CD4-positive, CD25-positive, alpha-beta regulatory T cell (primary cell): Measurements from ENCODE around the gene ATP2B3. TPM values are rescaled to one million over a fixed set of nuclear protein-coding genes. Genes with fewer than 3 reads are reported as not detected.
A peak's percentile ranks its signal among the peaks of the same experiment; 100 is the strongest.

Experiments used
- ATAC-seq, 2 donors: fragments of 150-1000 bp; cut with Tn5 transposase; one replicate each; pipeline ENCODE4 v1.10.0; 2021; ENCODE audit warnings: low read depth in 2 of 2, moderate number of reproducible peaks in 2 of 2, moderate library complexity in 1 of 2
- DNase-seq, 3 donors: peaks; one replicate each; pipeline versions ENCODE4 v3.0.0 to v3.0.0-alpha.2; 2012 to 2022; ENCODE audit warnings: mixed read lengths in 1 of 3
- H3K27ac ChIP-seq: one replicate; pipeline ENCODE4 v1.7.0; 2013; ENCODE audit warnings: mild to moderate bottlenecking, low read length; ENCODE audit not compliant: insufficient read depth, poor library complexity, severe bottlenecking
- H3K27me3 ChIP-seq: one replicate; pipeline ENCODE4 v1.7.0; 2013; ENCODE audit warnings: low read length; ENCODE audit not compliant: control insufficient read depth, insufficient read depth
- H3K36me3 ChIP-seq: one replicate; pipeline ENCODE4 v1.7.0; 2013; ENCODE audit warnings: mild to moderate bottlenecking, low read length, moderate library complexity; ENCODE audit not compliant: control insufficient read depth, insufficient read depth
- H3K4me1 ChIP-seq: 2 replicates; pipeline ENCODE4 v1.7.0; 2013; ENCODE audit warnings: mild to moderate bottlenecking, low read length; ENCODE audit not compliant: insufficient read depth, control insufficient read depth, poor library complexity, severe bottlenecking
- H3K4me3 ChIP-seq: one replicate; pipeline ENCODE4 v1.7.0; 2013; ENCODE audit warnings: low read depth, mild to moderate bottlenecking, low read length, moderate library complexity
- H3K9me3 ChIP-seq, 2 experiments: 1 replicate in 1 of 2; 2 replicates in 1 of 2; pipeline ENCODE4 v1.7.0; 2013; ENCODE audit warnings: low read length in 2 of 2, mild to moderate bottlenecking in 1 of 2, moderate library complexity in 1 of 2; ENCODE audit not compliant: control insufficient read depth in 2 of 2
- H3K27ac Mint-ChIP-seq, 3 donors: one replicate each; pipeline ENCODE4 v1.8.0; 2020 to 2022; ENCODE audit warnings: mild to moderate bottlenecking in 3 of 3, mixed read lengths in 3 of 3, moderate library complexity in 2 of 3
- H3K27me3 Mint-ChIP-seq: one replicate; pipeline ENCODE4 v1.8.0; 2022; ENCODE audit warnings: mild to moderate bottlenecking, mixed read lengths
- H3K36me3 Mint-ChIP-seq: one replicate; pipeline ENCODE4 v1.8.0; 2020; ENCODE audit warnings: mixed read lengths
- H3K4me1 Mint-ChIP-seq, 4 donors: one replicate each; pipeline ENCODE4 v1.8.0; 2020 to 2022; ENCODE audit warnings: mixed read lengths in 4 of 4, mild to moderate bottlenecking in 1 of 4
- H3K4me3 Mint-ChIP-seq, 4 donors: one replicate each; pipeline ENCODE4 v1.8.0; 2020 to 2022; ENCODE audit warnings: mild to moderate bottlenecking in 4 of 4, mixed read lengths in 4 of 4, moderate library complexity in 3 of 4
- H3K9me3 Mint-ChIP-seq, 7 donors: one replicate each; pipeline ENCODE4 v1.8.0; 2020 to 2022; ENCODE audit warnings: mixed read lengths in 7 of 7, mild to moderate bottlenecking in 3 of 7, moderate library complexity in 2 of 7
- polyA plus RNA-seq, 4 donors: library from polyadenylated mRNA; unstranded; fragments of 300-500 nt; fragmentation: Illumina TruSeq; gene quantifications; one replicate each; pipeline ENCODE4 v1.2.3, GENCODE V29; 2021
- total RNA-seq: library from RNA; stranded (reverse); gene quantifications from one replicate; pipeline ENCODE4 v1.2.3, GENCODE V29; 2022

Gene ATP2B3
- total and polyA plus RNA-seq, 5 donors from 2014 or later: not detected

DNA sequence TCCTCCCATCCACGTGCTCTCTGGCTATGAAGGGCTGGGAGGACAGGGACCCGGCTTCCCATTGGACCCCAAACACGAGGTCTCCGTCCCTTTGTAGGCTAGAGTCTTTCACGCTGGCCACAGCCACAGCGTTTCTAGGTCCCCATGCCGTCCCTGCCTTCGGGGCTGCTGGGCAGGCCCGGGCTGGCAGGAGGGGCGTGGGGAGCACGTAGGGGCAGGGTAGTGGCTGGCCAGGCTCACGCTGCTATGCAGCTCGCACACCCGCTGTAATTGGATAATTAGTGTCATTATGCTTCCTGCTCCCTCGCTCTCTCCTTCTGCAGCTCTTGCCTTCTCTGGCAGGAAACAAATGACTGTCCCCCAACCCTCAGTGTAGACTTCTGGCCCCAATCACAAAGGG, 9.8 kb downstream of the ATP2B3 start:
- no peaks in the 10 kb centered on the region for H3K4me1 Mint-ChIP-seq
- no peak for ATAC-seq
- H3K27me3 ChIP-seq: no peaks in the 10 kb centered on the region
- no peaks in the 10 kb centered on the region for H3K9me3 ChIP-seq
- H3K27me3 Mint-ChIP-seq: no peaks in the 10 kb centered on the region
- H3K4me1 ChIP-seq: no peaks in the 10 kb centered on the region
- no peaks in the 10 kb centered on the region for H3K36me3 Mint-ChIP-seq
- H3K36me3 ChIP-seq: no peaks in the 10 kb centered on the region
- H3K9me3 Mint-ChIP-seq: no peaks in the 10 kb centered on the region
- H3K27ac ChIP-seq: no peak overlapping the region
- no peak for DNase-seq
- H3K27ac Mint-ChIP-seq: no peak overlapping the region
- H3K4me3 Mint-ChIP-seq: no peak overlapping the region
- no peak overlapping the region for H3K4me3 ChIP-seq

DNA sequence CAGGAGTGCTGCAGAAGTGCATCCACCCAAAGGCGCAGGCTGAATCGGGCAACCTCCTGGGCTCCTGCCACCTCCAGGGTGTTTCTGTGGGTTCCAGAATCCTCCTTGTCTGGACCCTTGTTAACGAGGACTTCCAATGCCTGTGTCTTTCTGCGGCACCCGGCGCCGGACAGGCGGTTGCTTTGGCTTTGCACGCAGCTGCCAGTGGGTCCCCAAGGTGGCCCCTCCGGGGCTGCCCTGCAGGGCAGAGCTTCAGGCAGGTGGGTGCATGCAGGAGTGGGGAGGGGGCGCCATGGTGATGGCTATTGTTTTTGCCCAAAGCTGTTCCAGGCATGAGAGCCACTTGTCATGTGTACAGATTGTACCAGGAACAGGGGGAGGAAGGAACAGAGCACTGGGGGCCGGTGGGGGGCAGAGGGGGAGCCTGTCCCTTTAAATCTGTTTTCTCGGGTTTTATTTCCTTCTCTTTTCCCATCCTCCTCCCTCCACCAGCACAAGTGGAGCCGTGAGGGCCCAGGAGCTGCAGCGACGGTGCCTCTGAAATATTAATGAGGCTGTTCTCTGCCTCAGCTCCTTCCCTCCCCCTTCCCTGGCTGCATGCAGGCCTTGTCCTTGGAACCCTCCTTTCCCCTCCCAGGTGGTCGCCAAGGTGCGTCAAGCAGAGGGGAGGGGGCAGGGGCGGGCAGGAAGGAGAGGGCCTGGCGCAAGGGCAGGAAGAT, 13.1 kb downstream of the ATP2B3 start:
- H3K9me3 ChIP-seq: no peaks in the 10 kb centered on the region
- no peak for ATAC-seq
- no peak overlapping the region for H3K27ac Mint-ChIP-seq
- H3K9me3 Mint-ChIP-seq: no peaks in the 10 kb centered on the region
- H3K36me3 ChIP-seq: no peaks in the 10 kb centered on the region
- DNase-seq: no peak
- no peaks in the 10 kb centered on the region for H3K27me3 Mint-ChIP-seq
- H3K27ac ChIP-seq: no peak overlapping the region
- no peak overlapping the region for H3K4me3 Mint-ChIP-seq
- H3K4me1 Mint-ChIP-seq: no peaks in the 10 kb centered on the region
- H3K27me3 ChIP-seq: no peaks in the 10 kb centered on the region
- no peak overlapping the region for H3K4me3 ChIP-seq
- H3K36me3 Mint-ChIP-seq: no peaks in the 10 kb centered on the region
- no peaks in the 10 kb centered on the region for H3K4me1 ChIP-seq

DNA sequence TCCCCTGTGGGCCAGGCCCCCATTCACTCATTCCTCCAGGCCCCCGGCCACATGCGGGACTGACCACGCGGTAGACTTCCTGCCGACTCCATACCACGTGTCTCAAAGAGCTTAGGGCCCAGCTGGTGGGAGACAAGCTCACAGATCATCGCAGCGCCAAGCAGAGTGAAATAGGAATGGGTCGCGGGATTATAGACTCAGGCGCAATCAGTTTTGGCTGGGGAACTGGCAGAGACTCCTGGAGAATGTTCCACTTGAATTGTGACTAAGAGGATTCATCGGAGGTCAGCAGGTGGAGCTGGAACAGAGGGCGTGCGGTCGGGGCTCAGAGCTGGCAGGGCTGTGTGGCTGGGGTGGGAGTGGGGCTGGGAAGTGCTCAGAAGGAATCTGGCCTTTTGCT, 15.6 kb downstream of the ATP2B3 start:
- Mint-ChIP-seq H3K27ac (no peak overlapping the region), H3K27me3 (no peaks in the 10 kb centered on the region), H3K9me3 (peaks cover 0 to 2% (median 0%) of the 10 kb centered on the region in 7 donors), H3K4me1 (no peaks in the 10 kb centered on the region), H3K36me3 (no peaks in the 10 kb centered on the region), H3K4me3 (no peak overlapping the region)
- Histone ChIP-seq H3K27ac (no peak overlapping the region), H3K36me3 (no peaks in the 10 kb centered on the region), H3K4me1 (no peaks in the 10 kb centered on the region), H3K9me3 (no peaks in the 10 kb centered on the region), H3K27me3 (no peaks in the 10 kb centered on the region), H3K4me3 (no peak overlapping the region)
- ATAC-seq: no peak
- DNase-seq: no peak

DNA sequence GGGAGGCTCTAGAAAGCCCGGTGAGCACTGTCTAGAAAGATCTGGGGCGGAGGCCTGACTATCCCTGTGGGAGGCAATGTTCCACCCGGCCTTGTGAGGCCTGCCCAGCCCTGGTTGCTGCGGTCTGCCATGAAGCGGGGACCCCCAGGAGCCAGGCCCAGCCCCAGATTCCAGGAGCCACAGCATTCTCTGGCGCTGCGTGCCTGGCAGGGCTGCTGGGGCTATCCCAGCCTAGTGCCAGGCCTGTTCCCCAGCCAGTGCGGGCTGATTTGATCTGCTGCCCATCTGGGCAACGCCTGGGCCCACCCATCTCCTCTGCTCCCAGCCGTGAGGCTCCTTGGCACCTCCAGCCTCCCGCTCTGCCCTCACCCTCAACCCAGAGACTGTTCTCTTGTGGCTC, 19.6 kb downstream of the ATP2B3 start:
- Mint-ChIP-seq H3K27ac (no peak overlapping the region), H3K9me3 (peaks cover 0 to 2% (median 0%) of the 10 kb centered on the region in 7 donors), H3K4me3 (no peak overlapping the region), H3K27me3 (no peaks in the 10 kb centered on the region), H3K4me1 (no peaks in the 10 kb centered on the region), H3K36me3 (no peaks in the 10 kb centered on the region)
- DNase-seq (no peak), ATAC-seq (no peak)
- H3K4me1 ChIP-seq: no peaks in the 10 kb centered on the region
- H3K36me3 ChIP-seq: no peaks in the 10 kb centered on the region
- H3K4me3 ChIP-seq: no peak overlapping the region
- no peaks in the 10 kb centered on the region for H3K9me3 ChIP-seq
- no peaks in the 10 kb centered on the region for H3K27me3 ChIP-seq
- no peak overlapping the region for H3K27ac ChIP-seq

DNA sequence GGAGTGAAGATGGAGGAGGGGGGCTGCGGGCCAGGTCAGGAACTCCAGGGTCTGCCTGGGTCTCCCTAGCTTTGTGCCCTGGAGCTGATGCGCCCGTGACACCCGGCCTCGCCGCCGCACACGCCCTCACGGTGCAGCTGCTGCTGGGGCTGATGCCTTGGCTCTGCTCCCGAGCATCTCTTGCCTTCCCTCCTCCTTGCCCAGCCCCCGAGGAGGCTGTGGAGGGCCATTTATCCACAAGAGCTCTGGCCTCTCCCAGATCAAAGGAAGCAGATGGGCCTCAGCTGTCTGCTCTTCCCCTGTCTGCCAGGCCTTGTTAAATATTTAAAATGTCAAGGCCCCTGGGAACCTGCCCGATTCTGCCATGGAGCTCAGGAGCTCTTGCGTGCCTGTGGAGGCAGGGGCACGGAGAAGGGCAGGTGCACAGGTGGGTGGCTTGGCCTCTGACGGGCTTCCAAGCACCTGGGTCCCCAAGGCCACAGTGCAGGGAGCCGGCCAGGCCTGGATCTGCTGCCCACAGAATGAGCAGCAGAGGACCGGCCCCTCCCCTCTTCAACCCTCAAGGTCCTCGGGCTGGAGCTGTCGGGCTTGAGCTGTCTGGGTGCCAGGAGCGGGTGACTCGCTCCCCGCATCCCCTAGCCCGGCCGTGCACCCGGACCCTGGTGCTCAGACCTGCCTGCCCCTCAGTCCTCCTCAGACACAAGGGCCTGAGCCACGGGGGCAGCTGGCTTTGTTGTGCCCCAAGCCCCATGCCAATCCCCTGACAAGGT, 20.3 kb downstream of the ATP2B3 start:
- DNase-seq (no peak), ATAC-seq (no peak)
- Histone ChIP-seq H3K9me3 (no peaks in the 10 kb centered on the region), H3K4me3 (no peak overlapping the region), H3K4me1 (no peaks in the 10 kb centered on the region), H3K27ac (no peak overlapping the region), H3K27me3 (no peaks in the 10 kb centered on the region), H3K36me3 (no peaks in the 10 kb centered on the region)
- Mint-ChIP-seq H3K9me3 (peaks cover 0 to 2% (median 0%) of the 10 kb centered on the region in 7 donors), H3K4me3 (no peak overlapping the region), H3K4me1 (no peaks in the 10 kb centered on the region), H3K36me3 (no peaks in the 10 kb centered on the region), H3K27ac (no peak overlapping the region), H3K27me3 (no peaks in the 10 kb centered on the region)

DNA sequence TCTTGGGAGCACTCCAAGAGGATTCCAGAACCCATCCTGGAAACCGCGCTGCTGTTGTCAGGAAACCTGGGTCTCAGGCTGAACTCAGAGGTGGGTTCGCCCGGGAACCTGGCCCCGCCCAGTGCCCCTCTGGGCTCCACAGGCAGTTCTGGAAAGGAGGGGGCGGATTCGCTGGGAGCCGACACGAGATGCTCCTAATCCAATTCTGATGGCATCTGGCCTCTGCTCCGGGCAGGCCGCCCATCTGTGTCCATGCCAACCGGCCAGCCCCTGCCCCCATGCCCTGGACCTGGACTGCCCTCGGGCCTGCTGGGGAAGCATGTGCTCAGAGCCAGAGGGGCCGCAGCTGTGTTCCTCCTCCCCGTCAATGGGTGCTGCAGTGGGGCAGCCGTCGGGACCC, 21.0 kb downstream of the ATP2B3 start:
- Histone ChIP-seq H3K36me3 (no peaks in the 10 kb centered on the region), H3K9me3 (no peaks in the 10 kb centered on the region), H3K27me3 (no peaks in the 10 kb centered on the region), H3K4me3 (no peak overlapping the region), H3K27ac (no peak overlapping the region), H3K4me1 (no peaks in the 10 kb centered on the region)
- Mint-ChIP-seq H3K4me1 (no peaks in the 10 kb centered on the region), H3K27ac (no peak overlapping the region), H3K9me3 (peaks cover 0 to 2% (median 0%) of the 10 kb centered on the region in 7 donors), H3K27me3 (no peaks in the 10 kb centered on the region), H3K4me3 (no peak overlapping the region), H3K36me3 (no peaks in the 10 kb centered on the region)
- ATAC-seq (no peak), DNase-seq (no peak)

DNA sequence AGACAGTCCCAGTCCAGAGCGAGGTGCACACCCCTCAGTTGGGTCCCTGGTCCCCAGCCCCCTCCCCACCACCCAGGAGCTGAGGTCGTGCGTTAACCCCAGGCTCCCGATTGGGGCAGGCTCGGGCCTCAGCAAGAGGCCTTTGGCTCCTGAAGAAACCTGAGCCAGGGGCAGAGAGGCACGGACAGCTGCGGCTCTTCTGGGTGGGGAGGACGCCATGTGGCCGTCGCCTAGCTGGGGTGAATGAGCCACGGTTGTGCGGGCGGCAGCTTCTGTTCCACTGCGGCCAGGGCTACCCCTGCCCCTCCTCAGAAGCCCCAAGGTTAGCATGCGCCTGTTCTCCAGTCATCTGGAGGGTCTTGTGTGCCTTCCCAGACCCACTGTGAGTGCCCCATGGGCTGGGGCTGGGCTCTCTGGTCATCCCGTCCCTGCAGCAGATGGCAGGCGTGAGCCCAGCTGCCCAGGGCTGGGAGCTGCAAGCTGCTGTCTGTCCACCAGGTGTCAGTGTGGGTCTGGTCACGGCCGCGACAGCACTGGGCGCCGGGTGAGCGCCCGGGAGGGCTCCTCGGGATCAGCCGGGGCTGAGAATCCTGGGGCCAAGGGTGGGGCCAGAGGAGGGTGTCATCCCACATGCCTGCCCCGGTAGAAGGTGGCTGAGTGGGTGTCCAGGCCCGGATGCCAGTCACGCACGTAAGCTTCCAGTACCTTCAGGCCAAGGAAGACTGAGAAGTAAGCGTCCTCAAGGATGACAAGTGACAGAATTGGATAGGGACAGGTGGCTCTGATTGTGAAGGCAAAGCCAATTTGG, 21.9 kb downstream of the ATP2B3 start:
- Mint-ChIP-seq H3K36me3 (no peaks in the 10 kb centered on the region), H3K4me1 (no peaks in the 10 kb centered on the region), H3K9me3 (peaks cover 0 to 2% (median 0%) of the 10 kb centered on the region in 7 donors), H3K4me3 (no peak overlapping the region), H3K27me3 (no peaks in the 10 kb centered on the region), H3K27ac (no peak overlapping the region)
- Histone ChIP-seq H3K9me3 (no peaks in the 10 kb centered on the region), H3K36me3 (no peaks in the 10 kb centered on the region), H3K4me1 (no peaks in the 10 kb centered on the region), H3K4me3 (no peak overlapping the region), H3K27ac (no peak overlapping the region), H3K27me3 (no peaks in the 10 kb centered on the region)
- ATAC-seq: peak; percentile 62 to 79
- peak; percentile 28 to 46 (median 39) for DNase-seq
